Ishikawa (cell line): ENCODE data around the gene AKAP8L.

ENCODE experiments used
- CREB1 ChIP-seq: IDR thresholded peaks from 2 replicates; pipeline ENCODE4 v1.6.1; 2012; ENCODE audit warnings: low read depth
- EP300 ChIP-seq: IDR thresholded peaks from 2 replicates; pipeline ENCODE4 v1.6.1; 2012; ENCODE audit warnings: borderline replicate concordance
- FOXM1 ChIP-seq: IDR thresholded peaks from 2 replicates; pipeline ENCODE4 v1.6.1; 2012; ENCODE audit warnings: low read depth, borderline replicate concordance

DNA sequence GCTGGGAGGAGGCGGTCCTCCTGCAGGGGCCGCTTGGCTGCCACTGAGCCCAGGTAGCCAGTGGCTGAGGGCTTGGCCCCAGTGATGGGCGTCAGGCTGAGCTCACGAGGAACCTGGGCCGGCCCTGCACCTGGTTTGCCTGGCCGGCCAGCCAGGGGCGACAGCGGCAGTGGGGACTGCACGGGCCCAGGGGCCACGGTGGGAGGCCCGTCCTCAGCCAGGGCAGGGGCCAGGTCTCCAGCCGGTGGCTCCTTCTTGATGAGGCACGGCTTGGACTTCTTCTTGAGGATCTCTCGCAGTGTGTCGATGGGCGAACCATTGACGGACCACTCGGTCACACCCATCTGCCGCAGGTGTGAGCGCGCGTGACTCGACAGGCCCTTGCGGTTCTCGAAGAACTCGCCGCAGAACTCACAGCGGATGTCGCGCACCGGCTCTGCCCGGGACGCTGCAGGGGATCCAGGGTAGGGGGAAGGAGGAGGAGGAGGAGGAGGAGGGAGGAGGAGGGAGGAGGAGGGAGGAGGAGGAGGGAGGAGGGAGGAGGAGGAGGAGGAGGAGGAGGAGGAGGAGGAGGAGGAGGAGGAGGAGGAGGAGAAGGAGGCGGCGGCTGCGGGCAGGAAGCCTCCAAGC lies 6.6 kb upstream of the AKAP8L start:
- no peak for TF ChIP-seq CREB1
- no peak for TF ChIP-seq EP300
- TF ChIP-seq FOXM1, result no peak
